ENCODE data around the gene UNC5B.

DNA sequence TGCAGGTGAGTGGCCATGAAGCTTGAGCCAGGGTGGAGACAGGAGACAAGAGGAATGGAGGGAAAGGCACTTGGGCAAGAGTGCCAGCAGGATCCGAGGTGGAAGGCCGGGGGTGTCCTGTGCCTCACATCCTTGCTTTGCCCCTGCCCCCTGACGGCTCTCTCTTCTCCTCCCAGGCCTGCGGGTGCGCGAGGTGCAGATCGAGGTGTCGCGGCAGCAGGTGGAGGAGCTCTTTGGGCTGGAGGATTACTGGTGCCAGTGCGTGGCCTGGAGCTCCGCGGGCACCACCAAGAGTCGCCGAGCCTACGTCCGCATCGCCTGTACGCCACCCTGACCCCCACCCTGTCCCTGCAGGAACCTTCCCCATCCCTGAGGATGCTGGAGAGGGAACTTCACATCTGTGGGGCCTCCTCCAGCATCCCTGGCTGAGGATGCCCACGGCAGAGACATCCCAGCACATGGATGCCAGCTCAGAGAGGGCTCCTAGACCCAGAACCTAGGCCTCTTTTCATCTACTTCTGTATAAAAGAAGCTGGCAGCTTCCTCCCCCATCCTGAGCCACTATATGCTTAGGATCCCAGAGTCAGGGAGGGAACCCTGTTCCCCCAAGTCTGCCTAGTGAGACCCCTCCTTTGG lies 72.3 kb downstream of the UNC5B start:
- TF ChIP-seq, protein P1, sequence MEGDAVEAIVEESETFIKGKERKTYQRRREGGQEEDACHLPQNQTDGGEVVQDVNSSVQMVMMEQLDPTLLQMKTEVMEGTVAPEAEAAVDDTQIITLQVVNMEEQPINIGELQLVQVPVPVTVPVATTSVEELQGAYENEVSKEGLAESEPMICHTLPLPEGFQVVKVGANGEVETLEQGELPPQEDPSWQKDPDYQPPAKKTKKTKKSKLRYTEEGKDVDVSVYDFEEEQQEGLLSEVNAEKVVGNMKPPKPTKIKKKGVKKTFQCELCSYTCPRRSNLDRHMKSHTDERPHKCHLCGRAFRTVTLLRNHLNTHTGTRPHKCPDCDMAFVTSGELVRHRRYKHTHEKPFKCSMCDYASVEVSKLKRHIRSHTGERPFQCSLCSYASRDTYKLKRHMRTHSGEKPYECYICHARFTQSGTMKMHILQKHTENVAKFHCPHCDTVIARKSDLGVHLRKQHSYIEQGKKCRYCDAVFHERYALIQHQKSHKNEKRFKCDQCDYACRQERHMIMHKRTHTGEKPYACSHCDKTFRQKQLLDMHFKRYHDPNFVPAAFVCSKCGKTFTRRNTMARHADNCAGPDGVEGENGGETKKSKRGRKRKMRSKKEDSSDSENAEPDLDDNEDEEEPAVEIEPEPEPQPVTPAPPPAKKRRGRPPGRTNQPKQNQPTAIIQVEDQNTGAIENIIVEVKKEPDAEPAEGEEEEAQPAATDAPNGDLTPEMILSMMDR (conservative IDR thresholded peaks at IDR 0.05 in 1 of 2, IDR thresholded peaks at IDR 0.05 in 1 of 2; ENCODE audit: extremely low read depth in 1 of 2, insufficient read depth in 1 of 2, low read depth in 1 of 2, low read length in 2 of 2), result no peak
- TF ChIP-seq EZH2 (IDR thresholded peaks at IDR 0.05; ENCODE audit: borderline replicate concordance, low read length), result no peak

All from mammary epithelial cell (primary cell).